HepG2 (cell line): Measurements from ENCODE around the gene APBA3. TPM values are rescaled to one million over a fixed set of nuclear protein-coding genes. Genes with fewer than 3 reads are reported as not detected.

Experiments
- ATAC-seq: fragments of 200-7000 bp; cut with Tn5 transposase; 3 replicates; pipeline ENCODE4 v1.9.1; 2020; ENCODE audit warnings: mild to moderate bottlenecking, moderate library complexity
- BruUV-seq: library from RNA; stranded (reverse); fragments of 400-500 nt; replicated peaks from 2 replicates; lab custom pipeline; 2021; lab: Mats Ljungman, UMichigan
- CTCF ChIA-PET: fragments of 300-600 bp; formaldehyde crosslinking; extraction: SDS; loops from one replicate; lab custom pipeline; 2021; ENCODE audit warnings: low total read pairs, inconsistent platforms, low intra/inter-chr PET ratio; lab: Yijun Ruan, JAX
- POLR2A ChIA-PET: fragments of 350-600 bp; sonication (Branson Sonifier 250); formaldehyde crosslinking; loops from one replicate; lab custom pipeline; 2020; ENCODE audit warnings: antibody characterized with exemption, inconsistent platforms; lab: Yijun Ruan, JAX
- DNase-seq: peaks from one replicate; pipeline ENCODE4 v3.0.0-alpha.2; 2015; ENCODE audit warnings: low spot score
- FAIRE-seq: peaks from 3 replicates; lab custom pipeline; 2011; peaks lifted over from hg19 to GRCh38; lab: Jason Lieb, UNC
- H2AFZ ChIP-seq: one replicate; pipeline ENCODE4 v1.6.1; 2011; ENCODE audit warnings: low read length, inconsistent platforms
- H3K27ac ChIP-seq: fragments of 300-600 bp; 3 replicates; pipeline ENCODE4 v1.8.0; 2011; ENCODE audit warnings: mixed run types, mild to moderate bottlenecking, mixed read lengths, low read length, inconsistent platforms; ENCODE audit not compliant: insufficient read depth; ENCODE audit errors: extremely low read length
- H3K27me3 ChIP-seq, 2 experiments: fragments of 200-600 bp in 1 of 2; 2 replicates in 1 of 2; 3 replicates in 1 of 2; pipeline versions ENCODE4 v1.6.0 to v1.8.0; 2011; ENCODE audit warnings: low read length in 2 of 2, mild to moderate bottlenecking in 2 of 2, moderate library complexity in 2 of 2, inconsistent platforms in 1 of 2; ENCODE audit not compliant: insufficient read depth in 2 of 2, control insufficient read depth in 1 of 2
- H3K36me3 ChIP-seq, 2 experiments: fragments of 200-600 bp in 1 of 2; replicated peaks in 1 of 2; 2 replicates in 1 of 2; 3 replicates in 1 of 2; pipeline versions ENCODE4 v1.5.1 to v1.8.0; 2011; ENCODE audit warnings: low read length in 2 of 2, inconsistent platforms in 1 of 2; ENCODE audit not compliant: insufficient read depth in 2 of 2, control insufficient read depth in 1 of 2
- H3K4me1 ChIP-seq: 2 replicates; pipeline ENCODE4 v1.5.1; 2012; ENCODE audit warnings: low read length, inconsistent platforms; ENCODE audit not compliant: insufficient read depth
- H3K4me2 ChIP-seq: 2 replicates; pipeline ENCODE4 v1.6.0; 2011; ENCODE audit warnings: low read depth, low read length, inconsistent platforms
- H3K4me3 ChIP-seq, 3 experiments: fragments of 200-600 bp in 1 of 3; sonication (generic), shearing (Covaris generic) in 1 of 3; replicated peaks in 1 of 3; 2 replicates each; pipeline ENCODE4 v1.5.1; 2011 to 2016; ENCODE audit warnings: low read length in 3 of 3, inconsistent platforms in 2 of 3, low read depth in 2 of 3, mild to moderate bottlenecking in 2 of 3, control low read depth in 1 of 3, mixed read lengths in 1 of 3; ENCODE audit not compliant: insufficient read depth in 1 of 3
- H3K79me2 ChIP-seq: one replicate; pipeline ENCODE4 v1.6.1; 2011; ENCODE audit warnings: low read length, inconsistent platforms; ENCODE audit not compliant: insufficient read depth
- H3K9ac ChIP-seq: 2 replicates; pipeline ENCODE4 v1.6.0; 2011; ENCODE audit warnings: mild to moderate bottlenecking, low read depth, low read length, inconsistent platforms; ENCODE audit not compliant: insufficient read depth
- H3K9me3 ChIP-seq: 2 replicates; pipeline ENCODE4 v1.5.1; 2012; ENCODE audit warnings: mild to moderate bottlenecking, low read length
- H4K20me1 ChIP-seq: 2 replicates; pipeline ENCODE4 v1.6.0; 2011; ENCODE audit warnings: inconsistent platforms, mild to moderate bottlenecking, low read length, moderate library complexity; ENCODE audit not compliant: insufficient read depth
- HNF4G ChIP-seq, 2 experiments: sonication (generic) in 1 of 2; formaldehyde crosslinking in 1 of 2; IDR thresholded peaks; 2 replicates each; pipeline versions ENCODE4 v1.4.0 to v1.6.1; 2011 to 2020; ENCODE audit warnings: borderline replicate concordance in 2 of 2, low read depth in 2 of 2, mild to moderate bottlenecking in 2 of 2, low read length in 1 of 2, missing genetic modification reagents in 1 of 2, moderate library complexity in 1 of 2
- XRCC5 ChIP-seq: fragments of 200-400 bp; formaldehyde crosslinking; optimal IDR thresholded peaks from 2 replicates; pipeline ENCODE3; 2017; ENCODE audit warnings: mild to moderate bottlenecking, low read length
- ZNF33A ChIP-seq: sonication (generic); formaldehyde crosslinking; IDR thresholded peaks from 2 replicates; pipeline ENCODE4 v1.5.1; 2020; ENCODE audit warnings: missing genetic modification reagents, mild to moderate bottlenecking, moderate library complexity, borderline replicate concordance
- ZNF768 ChIP-seq: sonication (generic); formaldehyde crosslinking; IDR thresholded peaks from 2 replicates; pipeline ENCODE4 v1.4.0; 2020; ENCODE audit warnings: missing genetic modification reagents
- ZSCAN31 ChIP-seq: sonication (generic); formaldehyde crosslinking; IDR thresholded peaks from 2 replicates; pipeline ENCODE4 v1.5.0; 2020; ENCODE audit warnings: low read depth, mild to moderate bottlenecking, missing genetic modification reagents
- WGBS: methylation state at CpG from one replicate; pipeline ENCODE4 v1.1.6; 2017; ENCODE audit warnings: low lambda C conversion rate; 5-methylcytosine and 5-hydroxymethylcytosine counted together
- in situ Hi-C: cut with HindIII; loops from 2 replicates; pipeline ENCODE4 v1.10.0; 2017; ENCODE audit warnings: low pct_unique_long_range_greater_than_20kb; ENCODE audit not compliant: extremely low pct_ligation_motif_present
- intact Hi-C: fragments of 100-400 bp; cut with micrococcal nuclease; formaldehyde crosslinking; loops from one replicate; pipeline ENCODE4 v1.10.0; 2022; ENCODE audit not compliant: unreplicated experiment
- polyA plus RNA-seq, 8 experiments: library from polyadenylated mRNA; depleted of rRNA in 3 of 8; stranded (reverse) in 7 of 8; unstranded in 1 of 8; fragments of >200 nt; fragmentation: Illumina TruSeq in 4 of 8; extraction: Trizol in 4 of 8; gene quantifications; 2 replicates each; pipeline versions ENCODE4 v1.2.1 to v1.2.3, GENCODE V29; 2011 to 2016; ENCODE audit warnings: low read depth in 4 of 8, missing spikeins in 1 of 8, mixed read lengths in 1 of 8; ENCODE audit not compliant: insufficient read depth in 1 of 8
- total RNA-seq, 5 experiments: library from RNA; depleted of rRNA; stranded (reverse); fragments of >200 nt; fragmentation: Illumina TruSeq; extraction: Trizol; gene quantifications; 2 replicates each; pipeline ENCODE4 v1.2.3, GENCODE V29; 2016; ENCODE audit warnings: low read depth in 1 of 5
- TF ChIP-seq, protein P1 (sequence below): fragments of 450-650 bp; IDR thresholded peaks from 2 replicates; pipeline ENCODE4 v1.6.1; 2016

APBA3 gene
- total and polyA plus RNA-seq, 2 of the 13 experiments (the other 11 are each of a cell fraction or from before 2014, with no cell fraction given) = 14.2 to 14.3 TPM

DNA sequence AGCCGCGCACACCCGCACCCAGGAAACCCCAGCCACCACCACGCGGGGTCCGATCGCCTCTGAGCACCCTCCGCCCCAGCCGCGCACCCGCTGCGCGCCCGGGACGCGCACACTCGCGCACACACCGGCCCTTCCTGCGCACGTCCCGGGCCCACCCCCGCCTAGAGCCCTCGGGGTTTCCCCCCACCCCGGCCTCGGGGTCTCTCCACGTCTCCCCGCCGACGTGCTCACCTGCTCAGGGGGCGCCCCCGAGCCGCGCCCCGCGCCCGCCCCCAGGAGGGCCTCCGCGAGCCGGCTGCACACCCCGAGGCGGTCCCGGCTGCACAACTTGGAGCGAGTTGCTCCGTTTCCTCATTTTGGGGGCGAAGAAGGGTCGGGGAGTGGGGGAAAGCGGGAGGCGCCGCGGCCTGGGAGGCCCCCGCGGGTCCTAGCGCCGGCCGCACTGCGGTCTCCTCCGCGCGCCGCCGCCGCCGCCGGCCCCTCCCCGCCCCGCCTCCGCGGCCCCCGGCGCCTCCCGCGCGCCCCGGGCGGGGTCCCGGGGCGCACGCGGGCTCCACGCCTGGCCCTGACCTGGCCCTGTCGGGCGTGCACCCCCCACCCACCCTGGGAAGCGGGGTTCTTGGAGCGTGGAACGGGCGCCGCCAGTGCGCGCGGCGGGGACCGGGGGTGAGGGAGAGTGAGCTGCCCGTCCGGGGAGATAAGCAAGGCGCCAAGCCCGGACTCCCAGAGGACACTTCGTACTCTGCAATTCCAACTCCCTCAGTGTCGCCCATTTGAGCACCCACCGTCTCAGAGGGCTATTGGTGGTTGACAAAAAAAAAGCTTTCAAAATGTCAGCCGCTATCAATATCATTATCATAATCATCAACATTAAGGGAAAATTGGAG is 24.7 kb upstream of the APBA3 start, which contains the start of gene MATK (continued):
- TF ChIP-seq HNF4G (IDR thresholded peaks at IDR 0.05; ENCODE audit: borderline replicate concordance, low read depth, low read length) = no peak
- TF ChIP-seq HNF4G (CRISPR knock-in tag; IDR thresholded peaks at IDR 0.05; ENCODE audit: borderline replicate concordance, low read depth) = no peak

DNA sequence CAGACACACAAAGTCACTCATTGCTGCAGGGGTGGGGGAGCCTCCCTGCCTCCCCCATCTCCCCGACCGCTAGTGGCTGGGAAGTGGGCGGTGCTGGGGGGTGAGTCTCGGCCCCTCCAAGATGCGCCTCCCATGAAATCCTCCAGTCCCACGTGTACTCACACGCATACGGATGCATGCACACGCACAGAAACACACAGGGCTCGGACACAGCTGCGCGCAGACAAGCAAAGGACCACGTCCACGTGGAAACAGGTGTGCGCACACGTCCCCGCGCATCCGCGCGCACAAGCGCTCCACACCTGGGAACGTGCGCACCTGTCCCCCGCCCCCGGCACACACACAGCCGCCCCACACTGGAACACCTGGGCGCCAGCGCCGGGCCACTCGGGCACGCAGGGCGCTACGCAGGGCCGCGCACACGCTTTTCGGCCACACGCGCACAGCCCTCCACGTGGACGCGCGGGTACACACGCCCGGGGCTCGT is 24.0 kb upstream of the APBA3 start:
- Histone ChIP-seq H3K4me3 (peak overlapping the region in 1 of 3 experiments; percentile 28; a peak in 3 of 6 replicates), H3K79me2 (no peaks in the 10 kb centered on the region), H3K27me3 (peaks cover 12 to 32% of the 10 kb centered on the region in 2 experiments; a peak in 4 of 5 replicates), H3K9me3 (peaks cover 18% of the 10 kb centered on the region), H3K36me3 (no peaks in the 10 kb centered on the region), H2AFZ (no peak overlapping the region), H3K9ac (no peak overlapping the region), H4K20me1 (no peaks in the 10 kb centered on the region), H3K27ac (no peak overlapping the region), H3K4me1 (0 out of 2 replicates have a peak, but pooled peaks cover 5% of the 10 kb centered on the region), H3K4me2 (no peak overlapping the region)
- ChIA-PET POLR2A (no interaction called here), CTCF (no interaction called here)
- DNase-seq (no peak), FAIRE-seq (no peak), ATAC-seq (no peak)
- TF ChIP-seq, protein P1, sequence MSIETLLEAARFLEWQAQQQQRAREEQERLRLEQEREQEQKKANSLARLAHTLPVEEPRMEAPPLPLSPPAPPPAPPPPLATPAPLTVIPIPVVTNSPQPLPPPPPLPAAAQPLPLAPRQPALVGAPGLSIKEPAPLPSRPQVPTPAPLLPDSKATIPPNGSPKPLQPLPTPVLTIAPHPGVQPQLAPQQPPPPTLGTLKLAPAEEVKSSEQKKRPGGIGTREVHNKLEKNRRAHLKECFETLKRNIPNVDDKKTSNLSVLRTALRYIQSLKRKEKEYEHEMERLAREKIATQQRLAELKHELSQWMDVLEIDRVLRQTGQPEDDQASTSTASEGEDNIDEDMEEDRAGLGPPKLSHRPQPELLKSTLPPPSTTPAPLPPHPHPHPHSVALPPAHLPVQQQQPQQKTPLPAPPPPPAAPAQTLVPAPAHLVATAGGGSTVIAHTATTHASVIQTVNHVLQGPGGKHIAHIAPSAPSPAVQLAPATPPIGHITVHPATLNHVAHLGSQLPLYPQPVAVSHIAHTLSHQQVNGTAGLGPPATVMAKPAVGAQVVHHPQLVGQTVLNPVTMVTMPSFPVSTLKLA = peak; percentile 34; the same call in 1 of the 2 replicates
- TF ChIP-seq ZSCAN31 (CRISPR knock-in tag) (no peak), ZNF33A (no peak), ZNF768 (CRISPR knock-in tag) (peak; percentile 94), XRCC5 (no peak)
- BruUV-seq = no TSS peak
- WGBS = 30% methylated on average over 4 of the region's 47 CpGs
- in situ Hi-C loops = no loop called here
- intact Hi-C loops = no loop called here
